Measurements from ENCODE around the gene NMNAT2. TPM values are rescaled to one million over a fixed set of nuclear protein-coding genes. Genes with fewer than 3 reads are reported as not detected.

Gene NMNAT2
- total RNA-seq, 1 experiment from 2014 or later: not detected

GRCh38 chr1:183199304-183199703 is 218.9 kb downstream of the NMNAT2 start:
- no peak for DNase-seq (ENCODE audit: low read depth, low spot score)
- Histone ChIP-seq H3K9me3 (ENCODE audit: control insufficient read depth in 1 of 2, insufficient read depth in 1 of 2, low read depth in 1 of 2, low read length in 2 of 2) (no peaks in the 10 kb centered on the region), H3K9ac (ENCODE audit: low read length) (no peak overlapping the region), H2AFZ (ENCODE audit: low read depth, low read length, poor library complexity, severe bottlenecking) (no peak overlapping the region), H3K27ac (ENCODE audit: low read depth, low read length) (no peak overlapping the region), H3K27me3 (ENCODE audit: insufficient read depth, low read length) (no peaks in the 10 kb centered on the region), H3K79me2 (ENCODE audit: insufficient read depth, low read length) (no peaks in the 10 kb centered on the region), H3K4me2 (ENCODE audit: low read length) (no peak overlapping the region), H3K4me1 (ENCODE audit: control insufficient read depth in 1 of 2, insufficient read depth in 2 of 2, low read length in 2 of 2) (peaks cover 8 to 13% of the 10 kb centered on the region in 2 experiments), H3K9me2 (ENCODE audit: insufficient read depth) (no peaks in the 10 kb centered on the region), H4K20me1 (ENCODE audit: insufficient read depth) (no peaks in the 10 kb centered on the region), H3K4me3 (replicated peaks in 1 of 2; ENCODE audit: low read depth in 1 of 2, low read length in 2 of 2) (no peak overlapping the region), H3K36me3 (ENCODE audit: control insufficient read depth in 1 of 2, insufficient read depth in 2 of 2, low read length in 2 of 2) (no peaks in the 10 kb centered on the region)
- TF ChIP-seq CBX3 (IDR thresholded peaks at IDR 0.05; ENCODE audit: low read depth) (no peak), EGR1 (IDR thresholded peaks at IDR 0.05; ENCODE audit: low read depth) (no peak), POLR2A (IDR thresholded peaks at IDR 0.05; ENCODE audit: borderline replicate concordance, extremely low read depth, insufficient read depth, insufficient read length) (no peak), FOSL1 (IDR thresholded peaks at IDR 0.05; ENCODE audit: low read depth) (no peak)
- intact Hi-C loops (cut with micrococcal nuclease): no loop called here
- ChIA-PET RAD21 (ENCODE audit: low non-redundant PET in 1 of 2, low total read pairs in 2 of 2, uncharacterized antibody in 2 of 2, unreplicated experiment in 2 of 2) (no interaction called here), CTCF (no interaction called here), POLR2A (no interaction called here)
- no TSS peak for BruUV-seq (replicated peaks)
- no peak for ATAC-seq

DNA sequence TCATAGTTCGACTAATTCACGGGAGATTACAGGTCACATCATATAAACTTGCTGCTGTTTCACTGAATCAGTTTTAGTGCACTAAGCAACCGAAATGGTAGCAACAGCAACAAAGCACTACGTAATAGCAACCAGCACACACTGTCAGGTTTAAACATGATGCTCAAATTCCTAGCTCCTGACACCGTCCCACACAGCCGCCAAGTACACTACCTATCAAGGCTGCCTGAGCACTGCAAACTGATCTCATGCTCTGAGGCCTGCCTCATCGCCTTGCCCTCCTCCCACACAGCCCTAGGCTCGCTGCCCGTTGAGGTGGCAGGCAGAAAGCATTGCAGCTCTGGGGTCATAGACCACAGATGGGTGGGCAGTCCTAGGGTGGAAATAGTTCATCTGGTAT is 219.7 kb downstream of the NMNAT2 start:
- H3K9me3 ChIP-seq (ENCODE audit: control insufficient read depth in 1 of 2, insufficient read depth in 1 of 2, low read depth in 1 of 2, low read length in 2 of 2): no peaks in the 10 kb centered on the region
- no peak overlapping the region for H3K4me3 ChIP-seq (replicated peaks in 1 of 2; ENCODE audit: low read depth in 1 of 2, low read length in 2 of 2)
- H3K27me3 ChIP-seq (ENCODE audit: insufficient read depth, low read length): no peaks in the 10 kb centered on the region
- H3K9me2 ChIP-seq (ENCODE audit: insufficient read depth): no peaks in the 10 kb centered on the region
- no peak overlapping the region for H2AFZ ChIP-seq (ENCODE audit: low read depth, low read length, poor library complexity, severe bottlenecking)
- H3K4me2 ChIP-seq (ENCODE audit: low read length): no peak overlapping the region
- no peaks in the 10 kb centered on the region for H3K36me3 ChIP-seq (ENCODE audit: control insufficient read depth in 1 of 2, insufficient read depth in 2 of 2, low read length in 2 of 2)
- ChIA-PET CTCF (no interaction called here), RAD21 (ENCODE audit: low non-redundant PET in 1 of 2, low total read pairs in 2 of 2, uncharacterized antibody in 2 of 2, unreplicated experiment in 2 of 2) (no interaction called here), POLR2A (no interaction called here)
- no peak overlapping the region for H3K27ac ChIP-seq (ENCODE audit: low read depth, low read length)
- peaks cover 8 to 13% of the 10 kb centered on the region in 2 experiments for H3K4me1 ChIP-seq (ENCODE audit: control insufficient read depth in 1 of 2, insufficient read depth in 2 of 2, low read length in 2 of 2)
- no peak overlapping the region for H3K9ac ChIP-seq (ENCODE audit: low read length)
- TF ChIP-seq POLR2AphosphoS5 (IDR thresholded peaks at IDR 0.05; ENCODE audit: low read depth, low read length): no peak
- DNase-seq (ENCODE audit: low read depth, low spot score): no peak
- H3K79me2 ChIP-seq (ENCODE audit: insufficient read depth, low read length): no peaks in the 10 kb centered on the region
- ATAC-seq: no peak
- no peaks in the 10 kb centered on the region for H4K20me1 ChIP-seq (ENCODE audit: insufficient read depth)
- no TSS peak for BruUV-seq (replicated peaks)
- intact Hi-C loops (cut with micrococcal nuclease): no loop called here

Other genes with a start within 250 kb of the NMNAT2 start
- 22.2 TPM for gene LAMC2, start 232.1 kb downstream of the NMNAT2 start, total RNA-seq (2021; ENCODE audit: unreplicated experiment)
- 54.1 TPM for gene SMG7, start 54.1 kb upstream of the NMNAT2 start, total RNA-seq (2021; ENCODE audit: unreplicated experiment)
- 0.25 TPM for gene NCF2, start 172.1 kb upstream of the NMNAT2 start, total RNA-seq (2021; ENCODE audit: unreplicated experiment)
- 71.5 TPM for gene ARPC5, start 217.4 kb upstream of the NMNAT2 start, total RNA-seq (2021; ENCODE audit: unreplicated experiment)
- not detected for gene APOBEC4, start 234.9 kb upstream of the NMNAT2 start, total RNA-seq (2021; ENCODE audit: unreplicated experiment)

Data from HCT116 (cell line).